Cardiac muscle cell (in vitro differentiated cells and primary cell): ENCODE results near the gene SNX25. TPM values are rescaled to one million over a fixed set of nuclear protein-coding genes. Genes with fewer than 3 reads are reported as not detected.

ENCODE experiments used
- DNase-seq, 2 donors: peaks; one replicate each; pipeline versions ENCODE4 v3.0.0 to v3.0.0-alpha.2; 2010 to 2017; ENCODE audit warnings: low read depth in 1 of 2, low spot score in 1 of 2
- H3K27ac ChIP-seq: fragments of 200-600 bp; sonication (generic); 2 replicates; pipeline ENCODE4 v1.5.1; 2016
- H3K27me3 ChIP-seq: fragments of 200-600 bp; sonication (generic); 2 replicates; pipeline ENCODE4 v1.6.0; 2016; ENCODE audit warnings: control low read depth
- H3K36me3 ChIP-seq: fragments of 200-600 bp; sonication (generic); 2 replicates; pipeline ENCODE4 v1.5.1; 2016; ENCODE audit warnings: control low read depth
- H3K4me1 ChIP-seq: fragments of 200-600 bp; sonication (generic); 2 replicates; pipeline ENCODE4 v1.8.1; 2017; ENCODE audit warnings: low read depth, mild to moderate bottlenecking, mixed run types
- H3K4me3 ChIP-seq: fragments of 200-600 bp; sonication (generic); 2 replicates; pipeline ENCODE4 v1.5.1; 2016; ENCODE audit warnings: mild to moderate bottlenecking
- H3K9me3 ChIP-seq: fragments of 200-600 bp; sonication (generic); 2 replicates; pipeline ENCODE4 v1.5.1; 2017; ENCODE audit warnings: low read depth, mild to moderate bottlenecking, control low read depth
- polyA plus RNA-seq: library from polyadenylated mRNA; unstranded; fragments of >200 nt; fragmentation: Nextera tagmentation; extraction: Ambion mirVana; gene quantifications from 2 replicates; pipeline ENCODE4 v1.2.1, GENCODE V29; 2016
- total RNA-seq: library from RNA; depleted of rRNA; stranded (reverse); fragments of >200 nt; gene quantifications from 2 replicates; pipeline ENCODE4 v1.2.3, GENCODE V29; 2016
- TF ChIP-seq, protein P1 (sequence below): IDR thresholded peaks from 2 replicates; pipeline ENCODE4 v1.5.1; 2012; ENCODE audit warnings: low read depth, mild to moderate bottlenecking, low read length

The SNX25 gene
- total and polyA plus RNA-seq, 2 experiments from 2014 or later, result 19.7 to 20.9 TPM

DNA sequence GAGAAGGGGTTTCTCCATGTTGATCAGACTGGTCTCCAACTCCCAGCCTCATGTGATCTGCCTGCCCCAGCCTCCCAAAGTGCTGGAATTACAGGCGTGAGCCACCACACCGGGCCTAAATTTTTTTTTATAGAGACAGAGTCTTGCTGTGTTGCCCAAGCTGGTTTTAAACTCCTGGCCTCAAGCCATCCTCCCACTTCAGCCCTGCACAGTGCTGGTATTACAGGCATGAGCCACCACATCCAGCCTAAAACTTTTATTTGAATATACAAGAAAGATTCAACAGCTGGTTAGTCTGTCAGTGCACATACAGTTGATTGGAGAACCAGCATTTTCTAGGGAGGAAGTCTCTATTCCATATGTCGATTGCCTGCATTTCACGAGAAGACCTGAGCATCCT, 95.1 kb downstream of the SNX25 start:
- H3K27me3 ChIP-seq, result no peaks in the 10 kb centered on the region
- H3K36me3 ChIP-seq, result no peaks in the 10 kb centered on the region
- no peak overlapping the region for H3K4me3 ChIP-seq
- H3K4me1 ChIP-seq, result peaks cover 3% of the 10 kb centered on the region
- no peaks in the 10 kb centered on the region for H3K9me3 ChIP-seq
- no peak overlapping the region for H3K27ac ChIP-seq
- peak in 1 of 2 donors; percentile 16 for DNase-seq
- TF ChIP-seq, protein P1, sequence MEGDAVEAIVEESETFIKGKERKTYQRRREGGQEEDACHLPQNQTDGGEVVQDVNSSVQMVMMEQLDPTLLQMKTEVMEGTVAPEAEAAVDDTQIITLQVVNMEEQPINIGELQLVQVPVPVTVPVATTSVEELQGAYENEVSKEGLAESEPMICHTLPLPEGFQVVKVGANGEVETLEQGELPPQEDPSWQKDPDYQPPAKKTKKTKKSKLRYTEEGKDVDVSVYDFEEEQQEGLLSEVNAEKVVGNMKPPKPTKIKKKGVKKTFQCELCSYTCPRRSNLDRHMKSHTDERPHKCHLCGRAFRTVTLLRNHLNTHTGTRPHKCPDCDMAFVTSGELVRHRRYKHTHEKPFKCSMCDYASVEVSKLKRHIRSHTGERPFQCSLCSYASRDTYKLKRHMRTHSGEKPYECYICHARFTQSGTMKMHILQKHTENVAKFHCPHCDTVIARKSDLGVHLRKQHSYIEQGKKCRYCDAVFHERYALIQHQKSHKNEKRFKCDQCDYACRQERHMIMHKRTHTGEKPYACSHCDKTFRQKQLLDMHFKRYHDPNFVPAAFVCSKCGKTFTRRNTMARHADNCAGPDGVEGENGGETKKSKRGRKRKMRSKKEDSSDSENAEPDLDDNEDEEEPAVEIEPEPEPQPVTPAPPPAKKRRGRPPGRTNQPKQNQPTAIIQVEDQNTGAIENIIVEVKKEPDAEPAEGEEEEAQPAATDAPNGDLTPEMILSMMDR, result no peak

DNA sequence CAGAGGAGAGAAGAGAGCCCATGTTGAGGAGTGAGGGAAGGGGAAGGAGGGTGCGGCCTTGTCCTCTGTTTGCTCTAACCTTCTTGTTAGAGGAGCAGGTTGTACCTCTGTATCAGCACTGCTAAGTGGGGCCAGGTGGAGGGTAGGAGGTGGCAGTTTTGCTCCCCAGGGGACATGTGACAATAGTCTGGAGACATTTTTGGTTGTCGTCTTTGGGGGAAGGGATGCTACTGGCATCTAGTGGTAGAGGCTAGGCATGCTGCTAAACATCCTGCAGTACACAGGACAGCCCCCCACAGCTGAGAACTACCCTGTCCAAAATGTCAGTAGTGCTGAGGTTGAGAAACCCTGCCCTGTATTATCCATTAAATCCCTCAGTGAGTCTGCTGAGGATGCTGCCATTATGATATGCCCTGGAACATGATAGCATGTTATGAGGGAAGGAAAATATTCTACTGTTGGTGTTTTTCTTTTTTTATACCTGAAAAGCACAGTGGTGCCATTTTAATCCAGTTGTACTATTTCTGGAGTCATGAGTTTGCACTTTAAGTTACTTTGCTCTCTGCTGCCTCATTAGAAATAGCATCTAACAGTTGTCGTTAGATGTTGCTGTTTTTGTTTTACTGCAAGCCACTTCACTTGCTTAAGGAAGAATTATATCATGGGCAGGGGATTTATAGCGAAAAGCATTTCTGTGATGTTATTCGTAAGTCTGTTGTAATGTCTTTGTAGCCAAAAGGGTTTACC, 95.7 kb downstream of the SNX25 start:
- no peak overlapping the region for H3K4me3 ChIP-seq
- peaks cover 3% of the 10 kb centered on the region for H3K4me1 ChIP-seq
- no peak overlapping the region for H3K27ac ChIP-seq
- H3K9me3 ChIP-seq, result no peaks in the 10 kb centered on the region
- peak; percentile 25 to 48 for DNase-seq
- TF ChIP-seq, protein P1, result peak; percentile 38
- no peaks in the 10 kb centered on the region for H3K27me3 ChIP-seq
- no peaks in the 10 kb centered on the region for H3K36me3 ChIP-seq

DNA sequence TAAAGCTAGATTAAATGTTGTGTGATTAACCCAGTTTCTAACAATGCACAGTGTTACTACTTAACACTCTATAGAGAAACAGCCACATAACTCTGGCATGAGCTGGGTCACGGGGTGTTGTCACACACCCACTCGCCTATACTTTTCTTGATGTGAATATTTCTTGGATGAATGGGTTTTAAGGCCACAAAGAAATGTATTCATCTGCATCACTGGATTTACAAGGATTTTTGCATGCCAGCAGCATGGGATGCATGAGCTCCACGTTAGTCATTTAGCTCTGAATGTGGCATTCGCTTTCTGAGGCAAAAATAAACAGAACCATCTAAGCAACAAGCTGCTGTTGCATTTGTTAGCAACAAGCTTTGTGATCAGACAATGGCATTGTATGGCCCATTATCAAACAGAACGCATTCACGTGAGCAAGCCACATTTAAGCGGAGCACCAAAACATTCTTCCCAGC, 96.6 kb downstream of the SNX25 start:
- peak in 1 of 2 donors; percentile 78 for DNase-seq

DNA sequence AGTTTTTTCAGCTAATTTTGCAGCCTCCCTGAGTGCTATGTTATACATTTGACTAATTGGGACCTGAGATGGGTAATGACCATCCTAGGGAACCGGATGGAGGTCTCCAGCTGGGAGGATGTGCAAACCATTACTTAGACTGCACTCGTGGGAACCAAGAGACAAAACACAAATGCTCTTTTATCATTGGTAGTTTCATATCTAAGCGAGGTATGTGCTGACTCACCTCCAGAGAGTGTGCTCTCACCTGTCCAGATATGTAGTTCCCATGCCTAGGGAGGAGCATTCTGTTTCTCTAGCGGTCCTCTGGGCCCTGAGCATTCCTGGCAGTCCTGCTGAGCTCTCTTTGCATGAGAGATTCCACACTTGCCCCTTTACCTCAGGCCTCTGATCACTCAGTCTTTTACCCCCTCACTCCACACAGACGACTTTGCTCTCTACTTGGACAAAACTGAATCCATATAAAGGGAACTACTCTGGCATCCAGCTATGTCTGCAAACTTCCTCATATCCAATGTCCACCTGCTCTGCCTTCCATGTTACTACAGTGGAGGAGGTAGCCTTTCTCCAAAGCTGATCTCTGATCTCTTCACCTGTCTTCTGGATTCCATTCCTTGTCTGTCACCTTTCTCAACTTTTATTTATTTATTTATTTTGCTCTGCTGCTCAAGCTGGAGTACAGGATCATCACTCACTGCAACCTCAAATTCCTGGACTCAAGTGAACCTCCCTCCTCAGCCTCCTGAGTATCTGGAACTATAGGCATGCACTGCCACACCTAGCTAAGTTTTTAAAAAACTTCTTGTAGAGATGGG, 97.9 kb downstream of the SNX25 start:
- Histone ChIP-seq H3K36me3 (peaks cover 8% of the 10 kb centered on the region), H3K27ac (no peak overlapping the region), H3K27me3 (no peaks in the 10 kb centered on the region), H3K4me3 (no peak overlapping the region), H3K9me3 (no peaks in the 10 kb centered on the region), H3K4me1 (peaks cover 3% of the 10 kb centered on the region)
- TF ChIP-seq, protein P1, result no peak
- DNase-seq, result no peak

More for the DNA sequence above, 96.6 kb downstream of the SNX25 start:
- H3K4me3 ChIP-seq, result no peak overlapping the region
- no peaks in the 10 kb centered on the region for H3K9me3 ChIP-seq
- no peaks in the 10 kb centered on the region for H3K27me3 ChIP-seq
- H3K4me1 ChIP-seq, result peaks cover 3% of the 10 kb centered on the region
- TF ChIP-seq, protein P1, result no peak
- H3K27ac ChIP-seq, result no peak overlapping the region
- peaks cover 2% of the 10 kb centered on the region for H3K36me3 ChIP-seq

DNA sequence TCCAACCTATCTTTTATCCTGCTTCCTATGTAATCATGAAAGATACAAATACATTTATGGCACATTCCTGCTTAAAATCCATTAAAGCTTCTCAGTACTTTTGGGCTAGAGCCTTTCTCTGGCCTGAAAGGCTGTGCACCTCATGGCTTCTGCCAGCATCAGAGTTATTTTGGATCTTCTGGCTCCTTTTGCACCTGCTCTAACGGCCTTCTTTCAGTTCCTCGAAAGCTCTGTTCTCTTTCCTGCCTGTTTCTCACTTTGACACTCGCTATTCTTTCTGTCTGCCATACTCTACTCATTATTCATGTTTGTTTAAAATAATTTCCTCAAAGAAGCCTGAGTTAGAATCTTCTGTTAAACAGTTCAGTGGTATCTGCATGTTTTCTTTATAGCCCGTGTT, 100.4 kb downstream of the SNX25 start:
- DNase-seq, result no peak
- Histone ChIP-seq H3K4me1 (peaks cover 3% of the 10 kb centered on the region), H3K27me3 (no peaks in the 10 kb centered on the region), H3K9me3 (no peaks in the 10 kb centered on the region), H3K4me3 (no peak overlapping the region), H3K27ac (no peak overlapping the region), H3K36me3 (peaks cover 12% of the 10 kb centered on the region)
- TF ChIP-seq, protein P1, result no peak
